ENCODE data around the gene KCNIP4. TPM values are rescaled to one million over a fixed set of nuclear protein-coding genes. Genes with fewer than 3 reads are reported as not detected.

KCNIP4 gene
- total and polyA plus RNA-seq, 2 donors (not counting 3 experiments of a cell fraction or from before 2014, with no cell fraction given) = not detected

DNA sequence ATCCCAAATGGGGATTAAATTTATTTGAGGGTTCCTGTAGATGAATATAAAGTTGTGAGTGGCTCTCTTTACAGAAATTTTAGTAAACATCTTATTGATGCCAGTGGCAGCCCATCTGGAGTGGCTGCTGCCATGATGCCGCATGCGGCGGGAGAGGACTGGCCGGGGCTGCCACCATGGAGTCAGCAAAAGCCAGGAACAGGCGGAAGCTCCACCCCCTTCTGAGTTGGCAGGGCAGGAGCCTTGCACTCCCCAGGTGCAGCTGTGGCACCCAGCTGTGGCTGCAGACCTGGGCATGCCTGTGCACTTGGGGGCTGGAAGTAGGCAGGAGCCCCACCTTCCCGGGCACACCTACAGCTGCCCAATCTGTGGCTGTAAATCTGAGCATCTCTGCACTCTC, 92.3 kb downstream of the KCNIP4 start:
- TF ChIP-seq POLR2AphosphoS5 (IDR thresholded peaks at IDR 0.05; ENCODE audit: insufficient read depth, low read depth, low read length) = no peak
- no peak for TF ChIP-seq EZH2 (IDR thresholded peaks at IDR 0.05; ENCODE audit: borderline replicate concordance, low read depth, low read length, severe bottlenecking)
- TF ChIP-seq POLR2A (IDR thresholded peaks at IDR 0.05; ENCODE audit: low read depth, low read length) = no peak
- TF ChIP-seq JUN (IDR thresholded peaks at IDR 0.05; ENCODE audit: borderline replicate concordance, insufficient read depth, insufficient read length, low read depth) = no peak
- TF ChIP-seq, protein P1, sequence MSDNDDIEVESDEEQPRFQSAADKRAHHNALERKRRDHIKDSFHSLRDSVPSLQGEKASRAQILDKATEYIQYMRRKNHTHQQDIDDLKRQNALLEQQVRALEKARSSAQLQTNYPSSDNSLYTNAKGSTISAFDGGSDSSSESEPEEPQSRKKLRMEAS (IDR thresholded peaks at IDR 0.05; ENCODE audit: insufficient read depth, insufficient read length) = no peak
- TF ChIP-seq FOS (IDR thresholded peaks at IDR 0.05; ENCODE audit: borderline replicate concordance, insufficient read depth, low read length) = no peak
- TF ChIP-seq MYC (IDR thresholded peaks at IDR 0.05; ENCODE audit: low read depth, low read length) = no peak
- TF ChIP-seq GATA2 (IDR thresholded peaks at IDR 0.05; ENCODE audit: insufficient read depth, insufficient read length, low read depth, low read length) = no peak
- TF ChIP-seq, protein P2, sequence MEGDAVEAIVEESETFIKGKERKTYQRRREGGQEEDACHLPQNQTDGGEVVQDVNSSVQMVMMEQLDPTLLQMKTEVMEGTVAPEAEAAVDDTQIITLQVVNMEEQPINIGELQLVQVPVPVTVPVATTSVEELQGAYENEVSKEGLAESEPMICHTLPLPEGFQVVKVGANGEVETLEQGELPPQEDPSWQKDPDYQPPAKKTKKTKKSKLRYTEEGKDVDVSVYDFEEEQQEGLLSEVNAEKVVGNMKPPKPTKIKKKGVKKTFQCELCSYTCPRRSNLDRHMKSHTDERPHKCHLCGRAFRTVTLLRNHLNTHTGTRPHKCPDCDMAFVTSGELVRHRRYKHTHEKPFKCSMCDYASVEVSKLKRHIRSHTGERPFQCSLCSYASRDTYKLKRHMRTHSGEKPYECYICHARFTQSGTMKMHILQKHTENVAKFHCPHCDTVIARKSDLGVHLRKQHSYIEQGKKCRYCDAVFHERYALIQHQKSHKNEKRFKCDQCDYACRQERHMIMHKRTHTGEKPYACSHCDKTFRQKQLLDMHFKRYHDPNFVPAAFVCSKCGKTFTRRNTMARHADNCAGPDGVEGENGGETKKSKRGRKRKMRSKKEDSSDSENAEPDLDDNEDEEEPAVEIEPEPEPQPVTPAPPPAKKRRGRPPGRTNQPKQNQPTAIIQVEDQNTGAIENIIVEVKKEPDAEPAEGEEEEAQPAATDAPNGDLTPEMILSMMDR (IDR thresholded peaks at IDR 0.05; ENCODE audit: extremely low read depth in 1 of 2, insufficient read depth in 1 of 2, low read depth in 1 of 2, low read length in 2 of 2) = no peak
- ChIA-PET POLR2A (no interaction called here), CTCF (no interaction called here)
- Histone ChIP-seq H3K4me3 (replicated peaks in 1 of 3; ENCODE audit: insufficient read depth in 1 of 3, low read depth in 1 of 3, low read length in 3 of 3) (no peak overlapping the region), H3K79me2 (ENCODE audit: control insufficient read depth, insufficient read depth, low read length) (no peaks in the 10 kb centered on the region), H3K9me1 (replicated peaks; ENCODE audit: control insufficient read depth, extremely low read depth, insufficient read depth, low read length) (no peaks in the 10 kb centered on the region), H2AFZ (ENCODE audit: low read depth, low read length) (no peak overlapping the region), H4K20me1 (replicated peaks; ENCODE audit: control insufficient read depth, extremely low read depth, insufficient read depth, low read length) (no peaks in the 10 kb centered on the region), H3K9ac (replicated peaks; ENCODE audit: extremely low read depth, insufficient read depth, low read length) (no peak overlapping the region), H3K9me3 (replicated peaks; ENCODE audit: control insufficient read depth, insufficient read depth, low read length) (no peaks in the 10 kb centered on the region), H3K4me1 (ENCODE audit: control insufficient read depth, extremely low read depth, insufficient read depth, low read length) (no peaks in the 10 kb centered on the region), H3K27me3 (ENCODE audit: control insufficient read depth in 2 of 2, insufficient read depth in 2 of 2, low read length in 2 of 2) (no peaks in the 10 kb centered on the region), H3K27ac (ENCODE audit: insufficient read depth, low read depth, low read length) (no peak overlapping the region), H3K4me2 (ENCODE audit: insufficient read depth, low read length) (no peak overlapping the region), H3K36me3 (ENCODE audit: control insufficient read depth in 2 of 2, extremely low read depth in 1 of 2, insufficient read depth in 2 of 2, low read length in 2 of 2) (no peaks in the 10 kb centered on the region)
- FAIRE-seq (no peak), DNase-seq (ENCODE audit: low read depth, low spot score) (no peak)
- no TSS peak for BruUV-seq (replicated peaks)
- dilution Hi-C loops (cut with MboI; ENCODE audit: extremely low pct_ligation_motif_present, low sequenced_read_pairs) (no loop called here), intact Hi-C loops (cut with micrococcal nuclease) (no loop called here)

Data from endothelial cell of umbilical vein (primary cell).